Stimulated activated naive B cell treated with anti-CD40 and anti-IgM and Interleukin-4, amounts not matched to agents 10 μg/mL and 1 μg/mL and 100 μg/mL, for 72 hours (primary cell): ENCODE results near the gene CUL3.

Source experiments
- ATAC-seq, 2 donors: fragments of 150-1000 bp; cut with Tn5 transposase; replicated peaks; 2 replicates each; pipeline ENCODE4 v1.10.0; 2021; ENCODE audit warnings: moderate library complexity in 1 of 2
- DNase-seq: peaks from one replicate; pipeline ENCODE4 v3.0.0; 2021
- H3K27ac Mint-ChIP-seq: one replicate; pipeline ENCODE4 v1.8.0; 2022; ENCODE audit warnings: mild to moderate bottlenecking, mixed read lengths
- H3K27me3 Mint-ChIP-seq, 2 donors: one replicate each; pipeline ENCODE4 v1.8.0; 2022; ENCODE audit warnings: mixed read lengths in 2 of 2
- H3K36me3 Mint-ChIP-seq, 2 donors: one replicate each; pipeline ENCODE4 v1.8.0; 2022; ENCODE audit warnings: mixed read lengths in 2 of 2, mild to moderate bottlenecking in 1 of 2
- H3K4me1 Mint-ChIP-seq, 2 donors: one replicate each; pipeline ENCODE4 v1.8.0; 2022; ENCODE audit warnings: mixed read lengths in 2 of 2, mild to moderate bottlenecking in 1 of 2
- H3K4me3 Mint-ChIP-seq, 2 donors: one replicate each; pipeline ENCODE4 v1.8.0; 2022; ENCODE audit warnings: mild to moderate bottlenecking in 2 of 2, mixed read lengths in 2 of 2, moderate library complexity in 1 of 2
- H3K9me3 Mint-ChIP-seq, 2 donors: one replicate each; pipeline ENCODE4 v1.8.0; 2022; ENCODE audit warnings: mixed read lengths in 2 of 2, mild to moderate bottlenecking in 1 of 2

The CUL3 gene

DNA sequence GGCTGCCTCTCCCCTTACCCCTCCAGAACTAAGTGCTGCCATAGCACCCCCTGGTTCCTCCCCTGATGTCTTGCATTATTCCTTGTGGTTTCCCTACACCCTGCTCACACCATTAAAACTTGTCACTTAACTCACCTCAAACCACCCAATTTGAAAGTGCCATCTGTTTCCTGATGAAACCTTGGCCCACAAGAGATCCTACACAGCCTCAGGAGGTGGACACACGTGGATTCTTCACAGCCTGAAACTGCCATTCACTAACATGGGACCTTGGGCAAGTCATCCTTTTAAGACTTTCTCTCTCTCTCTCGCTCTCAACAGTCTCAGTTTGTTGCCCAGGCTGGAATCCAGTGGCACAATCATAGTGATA, 155.7 kb downstream of the CUL3 start:
- ATAC-seq (no peak), DNase-seq (no peak)
- Mint-ChIP-seq H3K4me3 (no peak overlapping the region), H3K27me3 (peaks cover 21 to 26% of the 10 kb centered on the region in 2 donors), H3K36me3 (peaks cover 1 to 17% of the 10 kb centered on the region in 2 donors), H3K27ac (no peak overlapping the region), H3K4me1 (peaks cover 3 to 5% of the 10 kb centered on the region in 2 donors), H3K9me3 (peaks cover 9 to 13% of the 10 kb centered on the region in 2 donors)

DNA sequence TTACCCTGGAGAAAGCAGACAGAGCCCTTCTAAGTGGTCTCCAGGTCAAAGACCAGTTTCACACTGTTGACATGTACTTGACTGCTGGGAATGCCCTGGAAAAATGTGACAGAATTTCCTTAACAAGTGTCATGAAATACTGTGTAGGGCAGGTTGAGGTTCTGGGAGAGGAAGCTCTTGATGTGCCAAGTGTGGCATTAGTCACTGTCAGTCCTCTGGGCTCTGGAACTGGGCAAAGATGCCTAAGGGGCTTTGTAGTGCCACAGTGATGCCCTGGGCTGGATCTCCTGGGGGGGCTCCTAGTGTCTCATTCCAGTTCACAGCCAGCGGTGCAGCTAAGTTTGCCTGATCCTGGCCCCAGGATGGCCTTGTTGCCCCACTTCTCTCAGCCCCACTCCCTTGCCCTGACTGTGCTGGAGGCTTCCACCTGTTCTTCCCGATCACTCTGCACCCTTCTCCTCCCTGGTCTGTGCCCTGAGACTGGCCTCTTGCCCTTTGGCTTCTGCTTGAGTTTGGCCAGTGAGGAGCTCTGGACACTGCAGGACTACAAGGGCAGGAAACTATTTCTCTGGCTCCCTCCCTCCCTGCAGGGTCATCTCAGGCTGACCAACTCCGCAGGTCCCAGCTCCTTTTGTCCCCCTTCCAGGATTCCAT, 156.2 kb downstream of the CUL3 start:
- H3K27ac Mint-ChIP-seq, result no peak overlapping the region
- ATAC-seq (no peak), DNase-seq (no peak)
- peaks cover 9 to 13% of the 10 kb centered on the region in 2 donors for H3K9me3 Mint-ChIP-seq
- peaks cover 3 to 5% of the 10 kb centered on the region in 2 donors for H3K4me1 Mint-ChIP-seq
- no peak overlapping the region for H3K4me3 Mint-ChIP-seq
- H3K36me3 Mint-ChIP-seq, result peaks cover 1 to 17% of the 10 kb centered on the region in 2 donors
- peaks cover 21 to 26% of the 10 kb centered on the region in 2 donors for H3K27me3 Mint-ChIP-seq

DNA sequence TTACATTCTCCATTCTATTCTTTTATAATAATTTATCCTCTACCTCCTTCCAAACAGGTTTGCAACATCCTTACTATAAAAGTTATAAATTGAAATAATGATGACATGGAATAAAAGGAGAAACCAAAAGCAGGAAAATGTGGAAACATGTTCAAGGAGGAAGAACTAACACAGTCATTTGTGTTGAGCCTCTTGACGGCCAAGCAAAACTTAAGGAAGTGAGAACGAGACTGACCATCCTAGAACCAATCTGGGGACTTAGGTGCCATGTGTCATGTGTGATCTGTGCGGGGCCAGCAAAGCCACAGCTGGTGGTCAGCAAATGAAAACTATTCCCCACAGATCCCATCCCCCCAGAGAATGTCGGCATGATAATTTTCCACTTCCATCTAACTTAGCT, 157.7 kb downstream of the CUL3 start:
- ATAC-seq, result no peak
- H3K4me1 Mint-ChIP-seq, result peaks cover 3 to 5% of the 10 kb centered on the region in 2 donors
- H3K27me3 Mint-ChIP-seq, result peaks cover 14 to 28% of the 10 kb centered on the region in 2 donors

DNA sequence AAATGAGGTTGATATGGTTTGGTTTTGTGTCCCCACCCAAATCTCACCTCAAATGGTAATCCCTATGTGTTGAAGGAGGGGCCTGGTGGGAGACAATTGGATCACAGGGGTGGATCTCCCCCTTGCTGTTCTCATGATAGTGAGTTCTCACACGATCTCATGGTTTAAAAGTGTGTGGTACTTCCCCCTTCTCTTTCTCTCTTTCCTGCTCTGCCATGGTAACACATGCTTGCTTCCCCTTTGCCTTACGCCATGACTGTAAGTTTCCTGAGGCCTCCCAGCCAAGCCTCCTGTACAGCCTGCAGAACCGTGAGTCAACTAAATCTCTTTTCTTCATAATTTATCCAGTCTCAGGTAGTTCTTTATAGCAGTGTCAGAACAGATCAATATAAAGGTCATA, 158.5 kb downstream of the CUL3 start:
- Mint-ChIP-seq H3K36me3 (peaks cover 0 to 12% of the 10 kb centered on the region in 2 donors), H3K27ac (no peak overlapping the region), H3K27me3 (peaks cover 9 to 20% of the 10 kb centered on the region in 2 donors), H3K9me3 (peaks cover 8 to 9% of the 10 kb centered on the region in 2 donors), H3K4me1 (peaks cover 3 to 5% of the 10 kb centered on the region in 2 donors), H3K4me3 (no peak overlapping the region)
- DNase-seq (no peak), ATAC-seq (peak; percentile 29 to 33)

More for the DNA sequence above, 157.7 kb downstream of the CUL3 start:
- no peak overlapping the region for H3K4me3 Mint-ChIP-seq
- peaks cover 9 to 13% of the 10 kb centered on the region in 2 donors for H3K9me3 Mint-ChIP-seq
- no peak for DNase-seq
- H3K27ac Mint-ChIP-seq, result no peak overlapping the region
- H3K36me3 Mint-ChIP-seq, result peaks cover 0 to 12% of the 10 kb centered on the region in 2 donors

DNA sequence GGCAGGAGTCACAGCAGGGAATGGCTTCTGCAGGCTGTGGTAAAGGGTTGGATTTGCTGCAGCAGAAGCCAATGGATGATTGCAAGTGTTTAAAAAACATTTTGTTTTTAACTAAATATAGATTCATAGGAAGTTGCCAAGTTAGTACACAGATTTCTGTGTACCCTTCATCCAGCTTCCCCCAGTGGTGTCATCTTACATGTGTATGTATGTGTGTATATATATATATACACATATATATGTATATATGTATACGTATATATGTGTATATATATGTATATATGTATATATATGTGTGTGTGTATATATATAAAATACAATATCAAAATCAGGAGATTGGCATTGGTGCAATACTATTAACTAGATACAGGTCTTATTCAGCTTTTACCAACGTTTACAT, 164.1 kb downstream of the CUL3 start:
- ATAC-seq (no peak), DNase-seq (no peak)
- H3K36me3 Mint-ChIP-seq, result peaks cover 0 to 4% of the 10 kb centered on the region in 2 donors
- H3K4me3 Mint-ChIP-seq, result no peak overlapping the region
- no peak overlapping the region for H3K27ac Mint-ChIP-seq
- H3K9me3 Mint-ChIP-seq, result peaks cover 4 to 9% of the 10 kb centered on the region in 2 donors
- no peaks in the 10 kb centered on the region for H3K4me1 Mint-ChIP-seq
- peaks cover 5 to 9% of the 10 kb centered on the region in 2 donors for H3K27me3 Mint-ChIP-seq
